ENCODE results near the gene ACTN4.

ACTN4 gene

GRCh38 chr19:38730731-38731589 is 83.5 kb downstream of the ACTN4 start:
- no peak overlapping the region for H2BK15ac ChIP-seq (replicated peaks; ENCODE audit: low read depth)
- H3K79me2 ChIP-seq (ENCODE audit: control insufficient read depth, insufficient read depth, low read length), result no peaks in the 10 kb centered on the region
- no peak overlapping the region for H3K27ac ChIP-seq (ENCODE audit: low read depth, low read length)
- no peaks in the 10 kb centered on the region for H3K4me1 ChIP-seq (ENCODE audit: control insufficient read depth, low read depth, low read length)
- H2BK120ac ChIP-seq (ENCODE audit: low read depth, low read length), result no peak overlapping the region
- H3K27me3 ChIP-seq (ENCODE audit: insufficient read depth, low read length, poor library complexity), result no peaks in the 10 kb centered on the region
- no peak overlapping the region for H3K9ac ChIP-seq (ENCODE audit: low read length)
- H3K23ac ChIP-seq (ENCODE audit: low read length), result no peak overlapping the region
- H4K8ac ChIP-seq (ENCODE audit: low read depth, low read length), result no peak overlapping the region
- no peak for DNase-seq
- no peak overlapping the region for H3K4me3 ChIP-seq (ENCODE audit: low read length)
- H2AK5ac ChIP-seq (ENCODE audit: low read length), result no peak overlapping the region
- H3K4ac ChIP-seq (ENCODE audit: low read depth, low read length), result no peak overlapping the region
- H3K18ac ChIP-seq (ENCODE audit: low read length), result no peak overlapping the region
- H3K79me1 ChIP-seq (ENCODE audit: low read length), result no peaks in the 10 kb centered on the region
- no CpG with 5 or more reads among the region's 19 CpGs for WGBS (ENCODE audit: extremely low coverage, insufficient coverage, low lambda C conversion rate)
- H3K36me3 ChIP-seq (ENCODE audit: control insufficient read depth, insufficient read depth, low read length), result peaks cover 13% of the 10 kb centered on the region
- H2BK5ac ChIP-seq (ENCODE audit: low read length), result no peak overlapping the region
- H3K56ac ChIP-seq (ENCODE audit: low read length), result no peak overlapping the region
- no peak overlapping the region for H3K4me2 ChIP-seq (ENCODE audit: low read length)
- H4K5ac ChIP-seq (ENCODE audit: low read length), result no peak overlapping the region

GRCh38 chr19:38731654-38732301 is 84.3 kb downstream of the ACTN4 start:
- H3K4me2 ChIP-seq (ENCODE audit: low read length), result no peak overlapping the region
- H4K5ac ChIP-seq (ENCODE audit: low read length), result no peak overlapping the region
- WGBS (ENCODE audit: extremely low coverage, insufficient coverage, low lambda C conversion rate), result no CpG with 5 or more reads among the region's 10 CpGs
- no peak overlapping the region for H3K4me3 ChIP-seq (ENCODE audit: low read length)
- H3K79me2 ChIP-seq (ENCODE audit: control insufficient read depth, insufficient read depth, low read length), result no peaks in the 10 kb centered on the region
- no peak for DNase-seq
- H3K36me3 ChIP-seq (ENCODE audit: control insufficient read depth, insufficient read depth, low read length), result peaks cover 10% of the 10 kb centered on the region
- no peak overlapping the region for H2BK120ac ChIP-seq (ENCODE audit: low read depth, low read length)
- no peak overlapping the region for H2BK15ac ChIP-seq (replicated peaks; ENCODE audit: low read depth)
- no peak overlapping the region for H3K18ac ChIP-seq (ENCODE audit: low read length)
- no peaks in the 10 kb centered on the region for H3K79me1 ChIP-seq (ENCODE audit: low read length)
- H3K4me1 ChIP-seq (ENCODE audit: control insufficient read depth, low read depth, low read length), result no peaks in the 10 kb centered on the region
- no peak overlapping the region for H4K8ac ChIP-seq (ENCODE audit: low read depth, low read length)
- no peak overlapping the region for H3K4ac ChIP-seq (ENCODE audit: low read depth, low read length)
- no peak overlapping the region for H3K56ac ChIP-seq (ENCODE audit: low read length)
- no peak overlapping the region for H2AK5ac ChIP-seq (ENCODE audit: low read length)
- H2BK5ac ChIP-seq (ENCODE audit: low read length), result no peak overlapping the region
- no peaks in the 10 kb centered on the region for H3K27me3 ChIP-seq (ENCODE audit: insufficient read depth, low read length, poor library complexity)
- no peak overlapping the region for H3K23ac ChIP-seq (ENCODE audit: low read length)
- no peak overlapping the region for H3K27ac ChIP-seq (ENCODE audit: low read depth, low read length)
- H3K9ac ChIP-seq (ENCODE audit: low read length), result no peak overlapping the region

- H3K4me3 ChIP-seq (ENCODE audit: low read length), result no peak overlapping the region
- no peak overlapping the region for H3K27ac ChIP-seq (ENCODE audit: low read depth, low read length)
- H2BK5ac ChIP-seq (ENCODE audit: low read length), result no peak overlapping the region
- no peak overlapping the region for H3K9ac ChIP-seq (ENCODE audit: low read length)
- H2BK120ac ChIP-seq (ENCODE audit: low read depth, low read length), result no peak overlapping the region
- DNase-seq, result no peak
- no peaks in the 10 kb centered on the region for H3K27me3 ChIP-seq (ENCODE audit: insufficient read depth, low read length, poor library complexity)
- H3K79me2 ChIP-seq (ENCODE audit: control insufficient read depth, insufficient read depth, low read length), result no peaks in the 10 kb centered on the region
- H3K4me2 ChIP-seq (ENCODE audit: low read length), result no peak overlapping the region
- H4K5ac ChIP-seq (ENCODE audit: low read length), result no peak overlapping the region
- no peak overlapping the region for H2AK5ac ChIP-seq (ENCODE audit: low read length)
- no CpG with 5 or more reads among the region's 1 CpG for WGBS (ENCODE audit: extremely low coverage, insufficient coverage, low lambda C conversion rate)
- no peaks in the 10 kb centered on the region for H3K4me1 ChIP-seq (ENCODE audit: control insufficient read depth, low read depth, low read length)
- no peak overlapping the region for H3K56ac ChIP-seq (ENCODE audit: low read length)
- no peak overlapping the region for H3K23ac ChIP-seq (ENCODE audit: low read length)
- no peak overlapping the region for H4K8ac ChIP-seq (ENCODE audit: low read depth, low read length)
- no peak overlapping the region for H3K18ac ChIP-seq (ENCODE audit: low read length)
- H3K4ac ChIP-seq (ENCODE audit: low read depth, low read length), result no peak overlapping the region
- no peak overlapping the region for H2BK15ac ChIP-seq (replicated peaks; ENCODE audit: low read depth)
- no peaks in the 10 kb centered on the region for H3K79me1 ChIP-seq (ENCODE audit: low read length)
- peaks cover 5% of the 10 kb centered on the region for H3K36me3 ChIP-seq (ENCODE audit: control insufficient read depth, insufficient read depth, low read length)
These were observed 85.7 kb downstream of the ACTN4 start for GRCh38 chr19:38733241-38733492.

GRCh38 chr19:38733493-38734175 is 86.2 kb downstream of the ACTN4 start:
- H2BK5ac ChIP-seq (ENCODE audit: low read length), result no peak overlapping the region
- no peak overlapping the region for H3K18ac ChIP-seq (ENCODE audit: low read length)
- DNase-seq, result no peak
- H3K9ac ChIP-seq (ENCODE audit: low read length), result no peak overlapping the region
- no peak overlapping the region for H2BK15ac ChIP-seq (replicated peaks; ENCODE audit: low read depth)
- no peak overlapping the region for H2BK120ac ChIP-seq (ENCODE audit: low read depth, low read length)
- no peak overlapping the region for H3K4me2 ChIP-seq (ENCODE audit: low read length)
- H3K79me1 ChIP-seq (ENCODE audit: low read length), result no peaks in the 10 kb centered on the region
- no peaks in the 10 kb centered on the region for H3K27me3 ChIP-seq (ENCODE audit: insufficient read depth, low read length, poor library complexity)
- no peak overlapping the region for H3K4me3 ChIP-seq (ENCODE audit: low read length)
- H4K5ac ChIP-seq (ENCODE audit: low read length), result no peak overlapping the region
- H3K4ac ChIP-seq (ENCODE audit: low read depth, low read length), result no peak overlapping the region
- no peaks in the 10 kb centered on the region for H3K4me1 ChIP-seq (ENCODE audit: control insufficient read depth, low read depth, low read length)
- no CpG with 5 or more reads among the region's 6 CpGs for WGBS (ENCODE audit: extremely low coverage, insufficient coverage, low lambda C conversion rate)
- H2AK5ac ChIP-seq (ENCODE audit: low read length), result no peak overlapping the region
- H3K27ac ChIP-seq (ENCODE audit: low read depth, low read length), result no peak overlapping the region
- H4K8ac ChIP-seq (ENCODE audit: low read depth, low read length), result no peak overlapping the region
- H3K23ac ChIP-seq (ENCODE audit: low read length), result no peak overlapping the region
- H3K79me2 ChIP-seq (ENCODE audit: control insufficient read depth, insufficient read depth, low read length), result no peaks in the 10 kb centered on the region
- peaks cover 5% of the 10 kb centered on the region for H3K36me3 ChIP-seq (ENCODE audit: control insufficient read depth, insufficient read depth, low read length)
- H3K56ac ChIP-seq (ENCODE audit: low read length), result peak overlapping the region; percentile 37

GRCh38 chr19:38734176-38734425 is 86.7 kb downstream of the ACTN4 start:
- Histone ChIP-seq H2BK5ac (ENCODE audit: low read length) (no peak overlapping the region), H3K4ac (ENCODE audit: low read depth, low read length) (no peak overlapping the region), H3K4me3 (ENCODE audit: low read length) (no peak overlapping the region), H3K4me1 (ENCODE audit: control insufficient read depth, low read depth, low read length) (no peaks in the 10 kb centered on the region), H4K5ac (ENCODE audit: low read length) (no peak overlapping the region), H3K9ac (ENCODE audit: low read length) (no peak overlapping the region), H3K36me3 (ENCODE audit: control insufficient read depth, insufficient read depth, low read length) (peaks cover 5% of the 10 kb centered on the region), H3K27me3 (ENCODE audit: insufficient read depth, low read length, poor library complexity) (no peaks in the 10 kb centered on the region), H3K79me1 (ENCODE audit: low read length) (no peaks in the 10 kb centered on the region), H4K8ac (ENCODE audit: low read depth, low read length) (no peak overlapping the region), H3K56ac (ENCODE audit: low read length) (no peak overlapping the region), H2AK5ac (ENCODE audit: low read length) (no peak overlapping the region), H3K23ac (ENCODE audit: low read length) (no peak overlapping the region), H2BK15ac (replicated peaks; ENCODE audit: low read depth) (no peak overlapping the region), H3K27ac (ENCODE audit: low read depth, low read length) (no peak overlapping the region), H2BK120ac (ENCODE audit: low read depth, low read length) (no peak overlapping the region), H3K18ac (ENCODE audit: low read length) (no peak overlapping the region), H3K79me2 (ENCODE audit: control insufficient read depth, insufficient read depth, low read length) (no peaks in the 10 kb centered on the region), H3K4me2 (ENCODE audit: low read length) (no peak overlapping the region)
- no peak for DNase-seq
- WGBS (ENCODE audit: extremely low coverage, insufficient coverage, low lambda C conversion rate), result no CpG with 5 or more reads among the region's 4 CpGs
